ENCODE measurements around the gene TM4SF20.

Gene TM4SF20

GRCh38 chr2:227320305-227321094 is 58.6 kb downstream of the TM4SF20 start:
- DNase-seq = no peak

- DNase-seq = no peak
These were observed 61.3 kb downstream of the TM4SF20 start for GRCh38 chr2:227317834-227318233.

GRCh38 chr2:227313310-227313709 is 65.8 kb downstream of the TM4SF20 start:
- DNase-seq = no peak

GRCh38 chr2:227312579-227312978 is 66.5 kb downstream of the TM4SF20 start:
- DNase-seq = no peak
